ENCODE measurements around the gene ARID5B.

ARID5B gene

DNA sequence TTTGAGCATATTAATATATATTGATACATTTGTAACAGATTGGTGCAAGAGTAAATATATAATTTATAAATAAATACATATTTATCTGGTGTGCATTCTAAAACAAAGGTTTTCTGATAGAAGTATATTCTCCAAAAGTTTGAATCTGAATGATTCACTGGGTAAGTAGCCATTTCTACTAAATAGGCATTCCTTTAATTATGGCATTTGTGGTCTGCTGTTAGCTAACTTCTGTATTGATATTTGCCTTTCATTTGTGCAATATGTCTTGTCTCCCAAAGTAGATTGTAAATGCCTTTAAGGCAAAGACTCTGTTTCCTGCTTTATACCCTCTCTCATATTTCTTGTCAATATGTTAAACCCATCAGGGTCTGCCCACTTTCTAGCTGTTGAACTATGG, 11.1 kb upstream of the ARID5B start:
- DNase-seq, result no peak

DNA sequence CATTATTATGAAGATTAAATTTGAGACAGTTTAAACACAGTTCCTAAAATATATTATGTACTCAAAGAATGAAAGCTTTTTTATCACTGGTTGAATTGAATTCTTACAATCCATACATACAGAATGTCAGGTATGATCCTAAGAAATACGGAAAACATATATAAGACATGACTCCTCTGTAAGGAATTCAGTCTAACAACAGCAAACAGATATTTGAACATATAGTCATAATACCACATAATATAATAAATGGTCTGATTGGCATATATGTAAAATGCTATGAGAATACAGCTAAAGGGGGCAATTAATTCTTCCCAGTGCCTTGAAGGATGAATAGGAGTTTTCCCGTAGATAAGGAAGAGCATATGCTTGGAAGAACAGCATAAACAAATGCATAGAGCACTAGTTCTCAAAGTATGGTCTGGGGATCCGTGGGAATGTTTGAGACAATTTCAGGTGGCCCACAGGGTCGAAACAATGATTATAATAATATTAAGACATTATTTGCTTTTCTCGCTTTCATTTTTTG, 10.6 kb upstream of the ARID5B start:
- DNase-seq, result no peak

DNA sequence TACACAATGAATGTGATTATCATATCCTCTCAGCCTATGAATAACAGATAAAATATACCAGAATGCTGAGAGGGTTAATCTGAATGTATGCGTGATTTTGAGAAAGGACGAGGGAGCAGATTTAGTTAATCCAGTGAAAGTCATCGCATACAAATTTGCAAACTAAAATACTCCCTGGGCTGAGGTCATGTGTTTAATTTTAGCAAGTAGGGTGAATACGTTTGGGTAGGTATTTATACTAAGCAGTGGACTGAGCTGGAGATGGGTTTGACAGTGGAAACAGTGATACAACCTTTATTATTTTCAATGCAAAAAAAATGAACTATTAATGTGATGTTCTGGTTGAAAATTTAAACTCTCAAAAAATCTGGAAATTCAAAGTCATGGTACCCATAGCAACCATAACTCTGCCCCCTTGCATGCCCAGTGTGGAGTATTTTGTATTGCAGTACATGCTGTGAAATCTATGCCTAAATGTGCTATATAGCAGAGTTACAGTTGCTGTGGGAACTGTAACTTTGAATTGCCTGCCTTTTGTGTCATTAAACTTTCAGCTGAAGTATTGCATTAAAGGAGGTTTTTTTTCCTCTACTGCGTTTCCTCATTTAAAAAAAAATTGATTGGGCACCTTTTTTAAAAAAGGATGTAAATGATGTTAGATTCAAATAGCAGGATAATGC, 9.5 kb upstream of the ARID5B start:
- DNase-seq, result no peak

DNA sequence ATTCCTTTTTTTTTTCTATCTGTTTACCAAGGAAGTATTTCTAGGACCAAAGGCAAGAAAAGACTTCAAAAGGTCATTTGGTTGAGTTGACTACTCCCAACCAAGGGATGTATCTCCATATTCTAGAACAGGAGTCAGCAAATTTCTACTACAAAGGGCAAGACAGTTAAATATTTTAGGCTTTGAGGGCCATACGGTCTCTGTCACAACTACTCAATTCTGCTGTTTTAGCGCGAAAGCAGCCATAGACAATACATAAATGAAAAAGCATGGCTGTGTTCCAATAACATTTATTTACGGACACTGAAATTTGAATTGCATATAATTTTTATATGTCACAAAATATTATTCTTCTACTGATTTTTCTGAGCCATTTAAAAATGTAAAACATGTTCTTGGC, 8.5 kb upstream of the ARID5B start:
- no peak for DNase-seq

DNA sequence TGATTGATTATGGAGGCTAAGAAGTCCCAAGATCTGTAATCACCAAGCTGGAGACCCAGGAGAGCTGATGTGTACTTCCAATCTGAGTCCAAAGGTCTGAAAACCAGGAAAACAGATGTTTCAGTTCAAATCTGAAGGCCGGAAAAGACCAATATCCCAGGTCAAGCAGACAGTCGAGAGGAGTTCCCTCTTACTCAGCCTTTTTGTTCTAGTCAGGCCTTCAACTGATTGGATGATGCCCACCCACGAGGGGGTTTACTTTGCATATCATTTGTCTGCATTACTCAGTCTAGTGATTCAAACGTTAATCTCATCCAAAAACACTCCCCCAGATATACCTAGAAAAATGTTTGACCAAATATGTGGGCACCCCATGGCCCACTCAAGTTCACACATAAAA, 7.4 kb upstream of the ARID5B start:
- no peak for DNase-seq

DNA sequence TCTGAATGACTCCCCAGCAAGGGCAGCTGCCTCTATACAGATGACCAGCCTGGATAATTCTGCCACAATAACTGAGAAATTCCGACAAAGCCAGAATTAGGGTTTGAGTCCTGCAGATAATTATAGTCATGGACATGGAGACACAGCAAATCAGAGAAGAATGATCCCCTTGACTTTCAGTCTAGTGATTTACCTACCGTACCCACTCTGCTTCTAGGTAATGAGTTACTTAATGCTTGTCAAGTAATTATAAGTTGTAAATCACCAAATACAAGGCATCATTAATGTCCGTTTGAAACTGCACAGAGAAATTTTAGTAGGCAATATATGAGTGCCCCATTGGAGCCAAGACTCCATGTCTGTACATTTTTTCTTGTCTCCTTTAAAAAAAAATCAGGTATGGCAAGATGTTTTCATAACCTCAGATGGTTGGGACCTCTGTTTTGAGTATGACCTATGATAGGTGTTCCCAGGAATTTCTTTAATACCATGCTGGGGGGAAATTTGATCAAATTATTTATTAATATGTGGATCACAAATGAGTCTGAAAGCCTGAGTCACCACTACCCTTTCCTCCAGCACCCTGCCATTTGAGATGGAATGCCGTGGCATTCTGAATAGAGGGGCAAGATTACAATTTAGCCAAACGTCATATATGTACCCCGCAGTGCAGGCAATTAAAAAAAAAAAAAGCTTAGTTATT, 5.5 kb upstream of the ARID5B start:
- no peak for DNase-seq

DNA sequence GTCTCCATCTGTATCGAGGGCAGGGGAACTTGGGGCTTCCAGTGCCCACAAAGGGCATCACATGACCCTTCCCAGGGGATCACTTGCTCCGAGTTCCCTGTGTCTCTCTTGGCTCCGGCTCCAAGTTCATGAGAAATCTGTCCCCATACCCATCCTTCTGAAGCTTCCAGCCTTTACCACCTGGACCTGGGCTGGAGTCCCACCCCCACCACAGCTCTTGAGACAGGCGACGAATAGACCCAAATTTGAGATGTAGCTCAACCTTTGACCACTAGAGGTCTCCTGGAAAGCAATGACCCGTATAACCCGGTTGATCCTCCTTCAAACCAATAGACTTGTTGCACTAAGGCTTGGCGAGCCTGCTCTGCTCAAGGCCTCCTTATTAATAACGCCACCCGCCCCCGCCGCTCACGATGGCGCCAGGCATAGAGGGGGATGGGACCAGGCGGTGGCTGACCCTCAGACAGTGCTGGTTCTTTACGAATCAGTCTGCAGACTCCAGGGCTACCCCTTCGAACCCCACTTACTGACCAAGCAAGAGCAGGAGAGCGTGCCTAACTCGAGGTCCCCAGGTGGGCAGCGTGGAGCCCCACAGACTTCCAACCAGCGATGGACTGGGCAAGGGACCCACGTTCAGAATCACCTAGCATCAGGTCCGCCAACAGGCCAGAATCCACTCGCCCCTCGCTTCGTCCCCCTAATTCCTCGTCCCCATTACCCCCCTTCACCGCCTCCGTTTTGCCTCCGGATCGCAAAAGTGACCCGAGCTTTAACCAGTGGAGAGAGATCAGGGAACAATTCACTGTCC, 4.4 kb upstream of the ARID5B start:
- peak; percentile 76 for DNase-seq

DNA sequence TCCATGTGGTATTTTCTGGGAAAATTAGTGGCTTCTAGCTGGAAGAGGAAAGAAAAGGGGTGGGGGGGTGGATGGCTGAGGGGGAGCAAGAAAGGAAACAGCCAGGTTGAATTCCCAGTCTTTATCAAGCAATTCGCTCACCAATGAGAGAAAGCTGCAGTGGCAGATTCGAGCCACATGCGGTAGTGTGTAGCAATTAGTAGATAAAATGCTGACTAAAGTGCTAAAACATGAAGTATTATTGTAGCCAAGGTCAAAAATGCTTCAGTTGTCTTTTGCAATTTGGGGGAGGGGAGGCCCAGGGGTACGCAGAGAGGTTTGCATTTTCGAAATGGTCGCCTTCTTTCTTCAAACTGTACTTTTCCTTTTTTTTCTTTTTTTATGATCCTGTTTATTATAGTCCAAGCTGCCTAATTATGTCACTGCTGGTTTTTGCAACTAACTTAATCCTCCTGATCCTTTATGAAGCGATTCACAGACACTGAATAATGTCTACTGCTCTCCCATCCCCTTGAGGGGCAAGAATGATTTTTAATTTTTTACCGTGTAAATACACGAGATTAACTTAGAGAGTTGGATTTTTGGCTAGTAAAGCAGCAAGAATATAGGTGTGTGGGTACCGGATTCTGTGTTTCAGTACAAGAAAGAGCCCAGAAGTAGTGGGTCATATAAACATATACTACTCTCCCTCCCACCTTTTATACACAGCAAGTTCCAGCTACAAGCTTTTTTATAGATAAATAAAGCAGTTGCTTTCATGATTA, 3.6 kb upstream of the ARID5B start:
- peak; percentile 54 for DNase-seq

DNA sequence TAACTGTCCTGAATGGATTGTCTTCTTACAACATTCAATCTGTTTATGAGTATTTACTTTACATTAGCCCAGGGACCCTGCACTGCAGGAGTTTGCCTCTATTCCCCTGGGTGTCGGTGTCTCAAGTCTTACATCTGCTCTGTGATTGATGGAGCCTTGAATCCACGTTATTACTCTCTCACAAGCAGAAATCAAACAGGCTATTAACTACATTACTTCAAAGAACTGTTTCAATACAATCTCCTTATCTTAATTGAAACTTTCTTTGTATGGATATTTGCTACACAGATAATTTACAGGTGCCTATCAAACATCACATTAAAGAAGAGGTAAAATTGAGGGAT, 3.1 kb upstream of the ARID5B start:
- DNase-seq, result no peak

DNA sequence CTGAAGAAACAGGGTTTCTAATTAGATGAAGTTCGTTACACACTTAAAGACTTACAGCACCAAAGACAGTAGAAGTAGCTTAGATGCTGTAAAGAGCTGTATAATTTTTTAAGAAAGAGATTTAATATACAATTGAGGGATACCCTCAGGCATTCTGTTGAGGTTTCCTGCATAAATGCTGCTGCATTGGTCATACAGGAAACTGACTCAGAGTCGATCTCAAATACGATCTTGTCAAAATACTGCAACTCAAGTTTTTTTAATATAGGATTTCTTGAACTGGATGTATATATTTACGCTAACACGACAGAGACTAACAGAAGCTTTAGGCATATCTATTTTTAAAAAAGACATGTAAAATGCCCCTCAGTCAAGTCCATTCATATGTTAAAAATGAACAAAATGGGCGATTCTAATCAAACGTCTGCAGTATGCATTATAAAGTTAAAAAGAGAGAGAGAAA, 2.4 kb upstream of the ARID5B start:
- DNase-seq, result no peak

DNA sequence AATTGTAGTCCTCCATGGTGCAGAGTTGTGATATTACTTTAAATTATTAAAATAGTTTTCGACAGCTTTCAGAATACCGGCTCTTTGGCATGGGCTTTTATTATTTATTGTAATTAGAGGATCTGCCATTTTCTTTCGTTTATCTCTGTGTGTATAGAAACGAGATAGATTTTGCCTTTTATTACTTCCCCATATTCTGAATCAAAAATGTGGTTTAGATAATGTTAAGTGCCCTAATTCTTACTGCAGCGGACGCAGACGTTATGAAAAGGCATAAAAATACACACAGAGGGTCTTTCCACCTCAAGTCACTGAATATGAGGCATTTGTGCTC, 1.9 kb upstream of the ARID5B start:
- DNase-seq, result no peak

DNA sequence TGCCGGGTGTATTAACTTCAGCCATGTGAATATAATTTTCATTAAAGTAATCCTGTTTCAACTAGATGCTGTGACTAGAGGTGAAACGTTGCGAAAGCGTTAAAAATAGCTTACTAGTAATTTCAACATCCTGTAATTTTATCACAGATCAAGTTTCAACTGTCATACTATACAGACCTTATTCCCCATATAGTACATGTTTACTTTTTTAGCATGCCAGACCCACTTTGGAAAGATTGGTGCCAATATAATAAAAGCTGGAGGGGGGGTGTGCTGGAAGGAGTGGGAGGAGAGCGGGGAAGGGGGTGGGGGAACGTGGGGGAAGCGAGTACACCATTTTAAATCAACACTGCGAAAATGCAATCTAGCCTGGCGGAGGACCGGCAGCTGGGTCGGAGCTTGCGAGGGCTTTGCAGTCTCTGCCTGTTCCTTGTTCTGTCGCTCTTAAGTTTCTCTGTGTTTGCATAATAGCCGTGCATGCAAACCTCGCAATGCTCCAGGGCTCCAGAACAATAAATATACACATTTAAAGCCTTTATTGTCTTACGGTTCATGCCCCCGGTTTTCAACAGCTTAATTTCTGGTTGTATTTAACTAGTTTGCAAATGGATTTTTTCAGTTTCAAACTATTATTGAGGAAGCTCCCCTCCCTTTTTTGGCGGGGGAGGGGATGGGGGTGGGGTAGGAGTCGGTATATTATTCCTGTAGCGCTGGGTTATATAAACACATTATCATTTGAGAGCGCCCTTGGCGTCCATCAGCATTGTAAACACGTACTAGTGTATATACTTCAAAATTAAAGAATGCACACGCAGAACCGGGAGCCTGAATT, 1.3 kb upstream of the ARID5B start:
- DNase-seq, result peak; percentile 82

DNA sequence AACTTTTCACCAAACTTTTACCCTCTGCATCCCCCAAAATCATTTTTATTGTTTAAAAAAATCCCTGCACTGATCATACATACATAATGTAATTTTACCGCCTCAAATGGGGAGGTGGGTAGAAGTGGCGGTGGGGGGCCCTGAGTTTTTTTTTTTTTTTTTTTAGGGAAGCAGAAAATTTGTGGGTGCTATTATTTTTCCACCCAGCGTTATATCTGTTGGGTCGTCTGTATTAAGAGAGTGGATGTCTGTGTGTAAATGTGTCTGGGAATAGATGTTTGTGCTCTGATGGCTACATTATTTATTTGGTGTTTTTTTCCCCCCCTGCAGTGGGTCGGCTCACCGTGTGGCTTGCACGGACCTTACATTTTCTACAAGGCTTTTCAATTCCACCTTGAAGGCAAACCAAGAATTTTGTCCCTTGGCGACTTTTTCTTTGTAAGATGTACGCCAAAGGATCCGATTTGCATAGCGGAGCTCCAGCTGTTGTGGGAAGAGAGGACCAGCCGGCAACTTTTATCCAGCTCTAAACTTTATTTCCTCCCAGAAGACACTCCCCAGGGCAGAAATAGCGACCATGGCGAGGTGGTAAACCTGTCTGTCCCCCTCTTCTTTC, 438 bp downstream of the ARID5B start:
- no peak for DNase-seq

DNA sequence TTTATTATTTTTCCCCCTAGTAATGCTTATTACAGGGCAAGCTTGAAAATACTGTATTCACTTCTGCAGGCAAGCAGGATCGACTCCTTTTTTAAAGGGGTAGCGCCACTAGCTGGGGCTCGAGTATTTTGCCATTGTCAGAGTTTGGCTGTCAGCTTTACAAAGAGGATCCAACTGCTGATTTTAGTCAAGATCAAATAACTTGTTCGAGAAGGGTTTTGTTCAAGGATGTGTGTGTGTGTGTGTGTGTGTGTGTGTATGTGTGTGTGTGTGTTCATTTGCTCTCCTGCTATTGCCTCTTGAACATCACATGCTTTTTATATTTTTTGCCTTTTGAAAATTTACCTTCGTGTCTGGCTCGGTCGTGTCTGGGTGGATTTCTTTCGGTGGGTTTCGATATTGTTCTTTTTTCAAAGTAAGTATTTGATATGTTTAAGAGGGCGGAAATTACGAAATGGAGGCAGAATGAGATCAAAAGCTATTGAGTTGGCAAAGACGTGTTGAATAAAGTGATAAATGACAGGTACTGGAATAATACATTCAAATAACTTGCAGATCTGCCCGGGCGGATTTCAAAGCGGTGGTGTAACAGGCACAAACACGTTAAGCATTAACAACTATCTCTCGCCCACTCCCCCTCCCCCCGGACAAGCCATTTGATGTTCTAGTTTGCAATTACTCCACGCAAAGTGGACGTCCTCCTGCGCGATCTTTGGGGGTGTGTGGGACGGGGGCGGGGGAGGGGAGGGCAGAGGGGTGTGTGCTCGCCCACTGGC, 1.1 kb downstream of the ARID5B start:
- DNase-seq, result peak; percentile 81

DNA sequence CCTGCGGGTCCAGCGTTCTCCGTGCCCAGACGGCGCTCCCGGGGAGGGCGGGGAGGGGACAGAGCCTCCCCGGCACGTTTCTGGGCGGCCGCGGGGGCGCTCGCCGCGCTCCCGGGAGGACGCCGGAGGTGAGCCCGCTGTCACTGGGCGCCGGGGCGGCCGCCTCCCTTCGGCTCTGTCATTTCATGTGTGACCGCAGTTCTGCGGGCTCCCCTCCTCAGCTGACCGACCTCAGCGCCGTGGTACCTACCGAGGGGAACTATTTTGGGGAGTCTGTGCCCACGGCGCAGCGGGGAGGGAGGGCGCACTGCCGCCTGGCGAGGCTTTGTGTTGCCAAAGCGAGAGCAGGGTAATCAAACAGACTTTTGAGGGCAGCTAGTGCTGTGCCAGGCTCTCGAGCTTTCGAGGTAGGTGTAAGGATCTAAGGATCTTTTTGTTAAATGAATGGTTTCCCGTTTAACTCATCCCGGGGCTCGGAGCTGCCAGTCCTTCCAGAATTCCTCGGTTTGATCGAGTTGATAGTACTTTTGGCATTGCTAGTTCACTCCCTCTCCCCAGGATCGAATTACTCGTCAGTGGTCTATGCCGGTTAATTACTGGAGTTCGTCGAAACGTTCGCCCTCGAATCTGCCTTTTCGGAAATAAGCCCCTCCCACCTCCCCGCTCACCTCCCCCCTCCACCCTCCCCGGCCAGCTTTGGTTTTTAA, 1.9 kb downstream of the ARID5B start:
- DNase-seq, result peak; percentile 81

DNA sequence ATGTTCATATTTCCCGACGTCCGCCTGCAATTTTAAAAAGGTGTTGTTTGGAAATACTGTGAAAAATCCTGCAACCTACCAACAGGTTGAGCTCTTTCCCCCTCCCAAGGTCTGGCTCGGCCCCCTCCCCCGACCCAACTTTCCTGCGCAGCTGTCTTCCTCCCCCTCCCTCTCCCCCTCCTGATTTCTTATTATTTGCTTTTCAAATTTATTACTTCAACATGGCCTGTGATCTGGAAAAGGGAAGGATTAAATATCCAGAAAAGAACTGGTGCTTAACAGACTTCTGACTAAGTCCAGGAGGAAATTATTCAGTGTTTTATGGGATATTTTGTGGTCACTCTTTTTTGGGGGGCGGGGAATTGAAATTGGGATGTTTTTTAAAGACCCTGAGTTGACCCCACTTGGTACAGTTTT, 2.4 kb downstream of the ARID5B start:
- no peak for DNase-seq

DNA sequence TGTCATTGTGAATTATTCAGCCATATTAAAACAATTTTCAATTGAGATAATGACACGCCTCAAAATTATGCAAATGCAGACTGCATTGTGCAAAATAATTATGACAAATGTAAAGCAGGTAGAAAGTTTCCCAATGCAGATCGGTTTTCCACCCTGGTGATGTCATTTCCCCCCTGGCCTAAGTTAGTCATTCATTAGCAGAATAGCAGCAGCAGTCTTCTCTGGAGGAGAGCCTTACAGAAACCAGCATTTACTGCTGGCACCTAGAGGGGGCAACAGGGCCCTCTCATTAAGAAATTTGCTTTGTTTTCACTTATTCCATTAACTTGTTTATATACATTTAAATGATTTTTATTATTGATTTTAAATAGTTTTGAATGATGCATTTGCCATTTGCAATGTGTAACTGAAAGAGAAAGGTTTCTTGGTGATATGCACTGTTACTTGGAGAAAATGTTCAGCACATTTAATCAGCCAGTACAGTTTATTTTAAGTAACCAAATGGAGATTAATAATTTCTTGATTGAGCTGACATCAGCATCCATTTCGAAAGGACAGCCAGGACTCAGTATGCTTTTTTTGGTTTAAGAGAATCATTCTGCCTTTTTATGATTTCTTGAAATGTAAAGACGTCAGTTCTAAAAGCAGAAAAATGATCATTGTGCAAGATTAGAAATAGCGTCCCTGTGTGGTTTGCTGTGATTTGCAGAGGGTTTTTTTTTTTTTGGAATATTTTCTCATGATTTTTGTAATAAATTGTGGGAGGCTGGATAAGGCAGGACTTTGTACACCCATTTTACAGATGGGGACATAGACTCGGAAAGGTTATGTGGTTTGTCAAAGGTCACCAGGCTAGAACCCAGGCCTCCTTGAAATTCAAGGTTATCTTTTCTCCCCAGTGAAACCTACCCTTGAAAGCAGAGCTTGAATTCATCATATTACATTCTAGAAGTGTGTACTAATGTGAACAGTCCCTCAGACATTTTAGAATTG, 3.5 kb downstream of the ARID5B start:
- DNase-seq, result no peak

DNA sequence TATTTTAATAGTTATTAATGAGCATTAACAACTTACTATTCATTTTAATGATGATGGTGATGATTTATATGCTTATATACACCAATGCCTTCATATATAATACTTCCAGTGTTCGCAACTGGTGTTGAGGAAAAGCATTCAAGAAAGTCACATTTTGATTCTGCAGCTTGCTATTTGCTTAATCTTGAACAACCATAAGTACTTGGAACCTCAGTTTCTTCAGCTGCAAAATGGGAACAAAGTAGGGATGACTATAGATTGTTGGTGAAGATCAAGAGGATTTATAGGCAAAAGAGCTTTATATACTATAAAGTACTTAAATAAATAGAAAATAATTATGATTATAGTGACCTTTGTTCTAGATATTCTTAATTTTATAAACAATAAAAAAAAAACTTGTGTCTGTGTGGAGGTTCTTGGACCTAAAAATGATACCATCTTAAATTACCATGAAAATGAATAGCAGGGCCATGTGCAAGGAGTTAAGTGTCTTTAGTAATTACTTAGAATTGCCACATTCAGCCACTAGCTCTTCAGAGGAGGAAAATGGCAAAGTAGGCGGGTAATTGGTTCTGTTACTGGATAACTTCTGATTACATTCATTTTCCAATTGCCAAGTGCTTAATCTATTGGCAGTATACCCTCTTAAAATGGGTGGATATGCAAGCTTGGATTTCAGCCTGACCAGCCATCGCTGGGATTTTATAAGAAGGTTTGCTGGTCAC, 4.5 kb downstream of the ARID5B start:
- no peak for DNase-seq
